GM19043 (cell line): ENCODE measurements around the gene LAMA3.

Experiments
- ATAC-seq: cut with Tn5 transposase; IDR thresholded peaks from one replicate; pipeline ENCODE4 v1.9.1; 2021; ENCODE audit warnings: low read depth; ENCODE audit not compliant: unreplicated experiment

LAMA3 gene

DNA sequence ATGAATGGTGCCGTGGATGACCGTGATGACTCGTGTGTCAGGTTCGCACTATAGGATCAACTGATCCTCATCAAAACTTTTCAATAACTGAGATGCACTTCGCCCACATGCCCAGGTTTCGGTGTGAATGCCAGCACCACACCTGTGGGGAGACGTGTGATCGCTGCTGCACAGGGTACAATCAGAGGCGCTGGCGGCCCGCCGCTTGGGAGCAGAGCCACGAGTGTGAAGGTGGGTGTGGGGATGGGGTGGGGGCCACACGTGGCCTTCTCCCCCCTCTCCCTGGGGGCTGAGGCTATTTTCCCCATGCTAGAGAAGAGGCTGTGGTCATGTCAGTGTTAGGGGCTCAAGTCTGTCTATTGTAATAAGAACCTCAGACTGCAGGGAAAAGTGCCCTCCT is 69.0 kb downstream of the LAMA3 start:
- ATAC-seq, result no peak

DNA sequence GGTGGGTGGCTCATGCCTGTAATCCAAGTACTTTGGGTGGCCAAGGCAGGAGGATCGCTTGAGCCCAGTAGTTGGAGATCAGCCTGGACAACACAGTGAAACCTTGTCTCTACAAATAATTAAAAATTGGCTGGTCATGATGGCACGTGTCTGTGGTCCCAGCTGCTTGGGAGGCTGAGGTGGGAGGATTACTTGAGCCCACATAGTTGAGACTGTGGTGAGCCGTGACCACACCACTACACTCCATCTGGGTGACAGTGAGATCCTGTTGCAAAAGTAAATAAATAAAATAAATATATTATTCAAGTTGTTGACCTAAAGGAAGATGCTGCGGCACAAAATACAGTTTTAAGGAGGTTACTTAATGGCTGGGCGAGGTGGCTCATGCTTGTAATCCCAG is 72.7 kb downstream of the LAMA3 start:
- no peak for ATAC-seq

DNA sequence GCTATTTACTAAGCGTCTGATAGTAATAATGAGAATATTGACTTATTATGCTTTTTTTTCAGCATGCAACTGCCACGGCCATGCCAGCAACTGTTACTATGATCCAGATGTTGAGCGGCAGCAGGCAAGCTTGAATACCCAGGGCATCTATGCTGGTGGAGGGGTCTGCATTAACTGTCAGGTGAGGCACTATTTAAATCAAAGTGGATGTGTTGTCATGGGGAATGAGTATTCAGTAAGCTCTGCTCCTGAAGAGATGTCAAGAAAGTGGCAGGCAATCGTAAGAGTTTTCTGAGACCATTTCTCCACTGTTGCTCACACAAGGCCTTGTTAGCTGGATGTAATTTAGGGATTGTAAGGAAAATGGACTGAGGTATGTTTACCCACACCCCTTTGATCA is 74.1 kb downstream of the LAMA3 start:
- ATAC-seq, result no peak

DNA sequence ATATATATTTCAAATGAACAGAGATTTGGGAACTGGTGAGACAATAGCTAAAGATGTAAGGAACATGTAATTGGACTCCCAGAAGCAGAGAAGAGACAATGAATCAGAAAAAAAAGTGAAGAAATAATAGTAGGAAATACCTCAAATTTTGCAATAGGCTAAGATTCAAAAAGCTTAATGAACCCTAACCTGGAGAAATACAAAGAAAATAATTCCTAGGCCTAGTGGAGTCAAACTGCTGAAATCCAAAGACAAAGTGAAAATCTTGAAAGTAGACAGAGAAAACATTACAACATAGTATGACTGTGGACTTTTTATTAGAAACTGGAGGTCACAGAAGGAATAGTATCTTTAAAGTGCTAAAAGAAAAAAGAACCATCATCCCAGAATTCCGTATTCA is 76.7 kb downstream of the LAMA3 start:
- ATAC-seq, result no peak

DNA sequence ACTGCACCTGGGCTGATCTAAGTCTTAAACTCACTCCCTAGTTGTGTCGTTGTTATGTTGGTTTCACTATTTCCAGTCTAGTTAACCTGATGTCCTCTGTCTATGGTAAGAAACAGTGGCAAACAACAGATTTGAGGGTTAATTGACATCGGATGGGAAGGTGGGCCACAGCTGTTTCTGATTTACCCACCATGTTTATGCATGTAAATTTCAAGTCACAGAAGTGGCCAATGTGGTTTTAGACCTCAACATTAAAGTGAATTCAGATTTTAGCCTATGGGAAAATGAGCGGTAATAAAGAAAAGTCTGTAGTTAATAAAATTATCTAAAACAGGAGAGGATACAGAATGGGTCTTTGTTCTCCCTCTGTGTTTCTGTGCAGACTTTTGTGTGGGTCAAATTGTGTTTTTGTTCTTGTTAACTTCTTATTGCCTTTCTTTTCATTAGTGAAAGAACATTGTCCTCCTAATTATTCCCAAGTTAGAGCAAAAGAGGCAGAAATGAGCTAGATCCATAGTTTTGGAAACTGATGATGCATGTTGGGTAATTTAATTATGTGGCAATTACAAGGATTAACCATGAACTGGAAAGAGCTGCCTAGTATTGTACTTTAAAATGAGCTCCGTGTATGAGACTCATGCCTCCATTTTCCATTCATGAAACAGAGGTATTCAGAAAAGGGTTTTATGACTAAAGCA is 83.2 kb downstream of the LAMA3 start:
- no peak for ATAC-seq

DNA sequence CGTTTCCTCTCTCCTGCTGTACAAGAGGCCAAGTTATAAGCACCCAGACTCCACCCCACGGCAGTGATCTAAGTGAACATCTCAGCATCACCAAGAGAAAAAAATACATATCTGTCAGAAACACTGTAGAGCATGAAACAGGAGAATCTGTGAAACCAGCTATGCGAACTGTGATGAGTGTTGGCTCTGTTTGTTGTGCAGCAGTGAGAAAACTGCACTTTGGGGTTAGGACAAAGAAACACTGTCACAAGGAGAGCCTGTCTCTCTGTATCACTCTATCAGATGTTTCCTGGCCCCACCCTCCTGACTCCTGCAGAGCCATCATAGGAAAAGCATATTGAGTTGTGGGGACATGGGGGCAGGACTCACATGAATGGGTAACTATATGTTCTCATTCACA is 87.1 kb downstream of the LAMA3 start:
- ATAC-seq, result no peak

DNA sequence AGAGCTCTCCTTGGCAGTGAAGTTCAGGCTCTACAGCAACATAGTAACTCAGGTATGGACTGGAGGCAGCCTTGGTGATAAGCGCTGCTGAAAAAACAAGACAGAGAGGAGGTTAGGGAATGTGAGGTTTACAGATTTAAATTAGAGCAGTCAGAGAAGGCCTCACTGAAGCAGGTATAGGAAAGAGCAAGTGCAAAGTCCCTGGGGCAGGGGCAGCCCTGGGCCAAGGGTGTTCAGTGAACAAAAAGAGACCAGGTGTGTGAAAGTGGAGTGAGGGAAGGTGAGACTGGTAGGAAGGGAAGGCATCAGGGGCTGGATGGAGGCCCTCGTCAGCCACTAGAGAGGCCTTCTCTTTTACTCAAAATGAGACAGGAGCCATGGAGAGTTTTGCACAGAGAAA is 89.6 kb downstream of the LAMA3 start:
- ATAC-seq, result no peak

DNA sequence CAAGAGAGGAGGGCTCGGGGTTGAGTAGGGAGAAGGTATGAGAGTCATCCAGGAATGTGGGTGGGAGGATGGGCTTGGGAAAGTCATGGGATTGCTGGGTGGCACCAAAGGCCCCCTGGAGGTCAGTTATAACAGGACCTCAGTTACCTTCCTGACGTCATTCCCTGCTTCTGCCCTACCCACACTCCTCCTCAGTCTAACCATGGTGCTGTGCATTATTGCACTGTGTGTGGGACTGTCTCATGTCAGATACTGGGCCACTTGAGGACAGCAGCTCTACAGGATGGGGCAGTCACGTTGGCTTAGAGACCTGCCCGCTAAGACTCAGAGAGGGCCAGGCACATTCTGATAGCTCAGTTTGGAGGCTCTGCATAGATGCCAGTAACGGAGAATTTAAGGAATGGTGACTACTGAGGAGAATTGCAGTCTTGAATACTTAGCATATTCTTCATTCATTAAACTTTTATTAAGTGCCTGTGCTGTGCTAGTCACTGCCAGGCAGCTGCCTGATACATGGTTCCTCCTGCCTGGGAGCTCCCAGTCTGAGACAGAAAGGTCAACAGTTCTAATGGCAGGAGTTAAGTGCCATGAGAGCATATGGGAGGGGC is 90.5 kb downstream of the LAMA3 start:
- ATAC-seq, result no peak

DNA sequence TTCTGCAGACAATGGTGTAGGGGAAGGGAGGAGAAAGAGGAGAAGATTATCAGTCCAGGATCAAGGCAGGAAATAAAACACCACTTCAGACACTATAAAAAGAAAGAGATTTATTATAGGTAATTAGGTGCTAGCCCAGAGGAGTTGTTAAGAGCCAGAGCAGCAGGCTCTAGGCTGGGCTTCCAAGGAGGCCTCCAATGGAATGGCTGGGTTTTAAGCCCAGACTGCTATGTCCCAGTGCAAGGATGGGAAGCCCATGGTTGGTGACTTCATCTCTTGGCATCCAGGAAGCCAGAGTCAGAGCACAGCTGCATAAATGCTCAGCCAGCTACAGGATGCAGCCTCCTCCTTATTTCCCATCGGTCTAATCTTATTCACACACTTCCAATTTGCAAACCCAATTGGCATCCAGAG is 95.6 kb downstream of the LAMA3 start:
- ATAC-seq, result no peak

DNA sequence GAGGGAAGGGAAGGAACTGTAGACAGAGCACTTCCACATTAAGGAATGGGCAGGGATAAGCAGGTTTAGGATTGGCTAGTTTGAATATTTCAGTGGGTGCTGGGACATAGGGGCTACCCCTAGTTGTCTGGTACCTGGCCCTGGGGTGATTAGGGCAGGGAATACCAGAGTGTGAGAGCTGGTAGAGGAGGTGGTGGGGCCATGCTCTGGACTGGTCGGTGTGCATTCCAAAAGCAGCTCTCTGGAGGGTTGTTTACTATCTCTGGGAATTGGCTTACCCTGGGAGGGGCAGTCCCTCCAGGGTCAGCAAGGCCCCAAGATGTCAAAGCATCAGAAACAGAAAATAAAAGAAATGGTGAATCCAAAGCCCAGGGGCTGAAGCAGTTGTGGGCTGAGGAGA is 103.8 kb downstream of the LAMA3 start:
- no peak for ATAC-seq

DNA sequence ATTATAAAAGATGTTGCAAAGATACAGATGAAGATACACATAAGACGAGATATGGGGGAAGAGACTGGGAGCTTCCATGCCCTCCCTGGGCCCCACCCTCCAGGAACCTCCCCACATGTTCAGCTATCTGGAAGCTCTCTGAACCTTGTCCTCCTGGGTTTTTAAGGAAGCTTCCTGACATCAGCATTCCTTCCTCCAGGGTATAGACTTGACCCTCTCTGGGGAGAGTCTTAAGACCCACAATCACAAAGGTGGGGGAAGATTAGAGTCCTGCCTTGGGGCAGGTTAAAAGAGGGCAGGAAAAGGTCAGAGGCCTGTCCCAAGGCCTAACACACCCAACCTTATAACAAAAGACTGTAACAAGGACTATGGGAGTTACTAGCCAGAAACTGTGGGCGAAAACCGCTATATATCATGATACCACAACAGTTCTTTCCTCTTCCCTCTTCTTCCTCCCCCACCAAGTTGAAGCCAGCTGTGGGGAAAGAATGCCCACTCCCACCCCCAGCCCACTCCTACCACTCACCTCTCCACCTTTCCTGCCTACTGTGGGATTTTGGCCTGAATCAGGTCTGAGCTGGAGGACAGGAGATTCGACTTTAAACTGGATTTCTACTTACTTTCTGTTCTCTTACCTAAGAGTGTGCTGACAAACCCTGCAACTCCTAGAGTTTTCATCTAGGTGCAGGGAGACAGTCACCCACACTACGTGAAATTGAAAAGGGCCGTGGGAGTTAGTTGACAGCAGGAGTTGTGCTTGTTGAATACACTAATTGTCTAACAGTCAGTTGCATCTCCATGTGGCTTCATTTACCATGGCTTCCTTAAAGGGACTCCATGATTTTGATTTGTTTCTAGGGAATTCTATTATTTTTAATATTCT is 105.0 kb downstream of the LAMA3 start:
- no peak for ATAC-seq

DNA sequence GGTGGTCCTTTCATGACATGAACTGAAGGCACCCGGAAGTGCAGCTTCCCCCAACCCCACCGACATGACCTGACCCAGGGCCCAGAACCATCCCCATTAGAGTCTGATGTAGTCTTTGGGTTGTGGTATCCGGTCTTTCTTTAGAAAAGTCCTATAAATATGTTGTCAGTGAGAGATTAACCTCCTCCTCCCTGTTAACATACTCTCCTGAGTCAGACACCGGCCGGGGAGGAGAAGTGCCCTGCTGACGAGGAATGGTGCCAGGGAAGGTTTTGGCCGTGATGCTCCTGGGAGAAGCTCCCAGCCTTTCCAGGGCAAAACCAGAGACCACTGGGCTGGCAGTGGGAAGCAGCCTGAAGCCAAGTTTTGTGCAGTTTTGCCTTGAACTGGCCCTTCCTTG is 109.0 kb downstream of the LAMA3 start:
- ATAC-seq, result no peak

DNA sequence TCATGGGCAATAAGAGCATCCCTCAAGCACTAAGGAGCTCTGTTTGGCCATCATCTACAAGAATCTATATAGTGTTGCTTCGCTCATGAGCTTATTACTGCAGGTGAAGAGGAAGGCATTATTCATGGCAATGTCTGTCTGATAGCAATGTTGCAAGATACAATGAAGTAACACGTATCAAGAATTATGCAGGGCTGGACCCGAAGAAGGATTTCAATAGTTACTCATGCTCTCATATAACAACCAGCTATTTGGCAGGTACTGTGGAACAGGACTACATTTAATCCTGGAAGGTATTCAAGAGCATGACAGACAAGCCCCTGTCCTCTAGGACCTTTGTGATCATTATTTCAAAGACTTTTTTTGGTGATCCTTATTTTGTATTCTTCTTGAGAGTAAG is 109.6 kb downstream of the LAMA3 start:
- ATAC-seq, result no peak

DNA sequence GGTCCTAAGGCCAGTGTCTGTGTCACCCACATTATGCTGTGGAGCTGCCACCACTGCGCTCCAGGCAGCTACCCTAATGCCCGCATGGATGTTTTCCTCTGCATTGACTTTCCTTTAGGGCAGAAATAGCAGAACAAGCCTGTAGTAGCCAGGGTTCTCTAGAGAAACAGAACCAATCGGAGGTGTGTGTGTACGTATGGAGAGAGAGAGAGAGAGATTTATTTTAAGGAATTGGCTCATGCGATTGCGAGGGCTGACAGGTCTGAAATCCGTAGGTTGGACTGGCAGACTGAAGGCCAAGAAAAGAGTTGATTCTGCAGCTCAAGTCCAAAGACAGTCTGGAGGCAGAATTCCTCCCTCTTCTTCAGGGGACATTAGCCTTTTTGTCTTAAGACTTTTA is 110.3 kb downstream of the LAMA3 start:
- ATAC-seq, result no peak

DNA sequence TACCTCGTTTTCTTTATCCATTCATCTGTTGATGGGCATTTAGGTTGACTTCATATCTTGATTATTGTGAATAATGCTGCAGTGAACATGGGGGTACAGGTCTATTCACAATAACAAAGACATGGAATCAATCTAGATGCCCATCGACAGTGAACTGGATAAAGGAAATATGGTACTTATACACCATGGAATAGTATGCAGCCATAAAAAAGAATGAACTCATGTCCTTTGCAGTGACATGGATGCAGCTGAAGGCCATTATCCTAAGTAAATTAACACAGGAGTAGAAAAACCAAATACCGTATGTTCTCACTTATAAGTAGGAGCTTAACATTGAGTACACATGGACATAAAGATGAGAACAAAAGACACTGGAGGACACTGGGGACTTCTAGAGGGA is 111.6 kb downstream of the LAMA3 start:
- no peak for ATAC-seq

DNA sequence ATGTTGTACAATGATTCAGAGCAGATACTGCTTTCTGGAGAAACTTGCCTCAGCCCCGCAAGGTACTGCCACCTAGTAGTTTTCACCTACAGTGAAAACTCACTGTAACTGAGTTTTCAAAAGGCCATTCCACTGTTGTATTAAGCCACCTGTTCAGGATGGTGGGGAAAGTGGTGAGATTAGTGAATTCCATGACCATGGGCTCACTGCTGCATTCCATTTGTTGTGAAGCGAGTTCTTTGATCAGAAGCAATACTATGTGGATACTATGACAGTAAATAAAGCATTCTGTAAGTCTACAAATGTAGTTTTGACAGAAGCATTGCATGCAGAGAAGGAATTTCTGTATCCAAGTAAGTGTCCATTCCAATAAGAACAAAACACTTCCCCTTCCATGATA is 113.6 kb downstream of the LAMA3 start:
- no peak for ATAC-seq

DNA sequence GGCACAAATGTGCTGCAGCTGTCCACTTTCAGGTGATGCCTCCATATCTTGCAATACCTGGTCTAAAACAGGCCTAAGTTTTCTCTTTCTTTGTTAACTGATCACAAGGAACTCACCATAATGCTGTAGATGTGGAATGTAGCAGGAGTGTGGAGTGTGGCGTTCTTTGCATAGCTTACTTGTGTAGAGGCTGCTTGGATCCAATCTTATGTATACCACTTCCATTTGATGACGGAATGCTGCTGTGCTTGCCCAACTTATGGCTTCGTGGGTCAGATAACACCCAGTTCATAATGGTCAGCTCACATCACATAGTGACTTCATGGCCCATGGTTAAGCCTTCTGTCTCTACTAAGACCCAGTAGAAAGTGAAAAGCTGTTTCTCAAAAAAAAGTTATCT is 114.5 kb downstream of the LAMA3 start:
- ATAC-seq, result no peak

DNA sequence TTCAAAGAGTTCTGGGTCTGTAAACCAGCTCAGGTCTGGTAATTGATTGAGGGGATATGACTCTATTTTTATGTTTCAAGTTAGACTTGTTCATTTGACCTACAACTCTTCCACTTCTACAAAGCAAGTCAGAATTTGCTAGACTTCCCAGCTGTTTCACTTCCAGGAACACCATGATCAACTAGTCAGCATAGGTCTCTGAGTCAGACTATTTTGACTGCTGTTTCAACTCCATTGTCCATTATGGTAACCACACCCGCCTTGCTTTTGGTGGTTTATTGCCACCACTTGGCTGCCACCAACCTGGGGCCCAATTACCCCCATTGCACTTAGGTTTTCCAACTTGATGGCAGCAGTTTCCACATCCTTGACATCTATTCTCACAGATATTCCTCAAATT is 116.6 kb downstream of the LAMA3 start:
- no peak for ATAC-seq

DNA sequence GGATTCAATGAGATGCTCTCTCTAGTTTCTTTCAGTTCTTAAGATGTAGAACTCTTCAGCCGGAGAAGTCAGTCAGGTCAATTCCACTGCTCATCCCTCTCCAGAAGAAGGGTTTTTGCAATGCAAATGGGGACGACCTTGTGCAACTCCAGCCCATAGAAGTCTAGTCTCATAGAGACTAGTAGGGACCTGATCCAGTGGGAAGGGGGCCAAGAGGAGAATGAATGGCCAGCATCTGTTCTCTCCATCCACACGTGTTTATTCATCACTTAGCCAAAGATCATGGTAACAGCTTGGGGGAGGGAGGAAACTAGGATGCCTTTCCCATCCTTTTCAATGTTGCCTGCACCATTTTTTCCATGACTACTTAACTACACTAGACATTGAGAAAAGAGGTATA is 120.2 kb downstream of the LAMA3 start:
- no peak for ATAC-seq

DNA sequence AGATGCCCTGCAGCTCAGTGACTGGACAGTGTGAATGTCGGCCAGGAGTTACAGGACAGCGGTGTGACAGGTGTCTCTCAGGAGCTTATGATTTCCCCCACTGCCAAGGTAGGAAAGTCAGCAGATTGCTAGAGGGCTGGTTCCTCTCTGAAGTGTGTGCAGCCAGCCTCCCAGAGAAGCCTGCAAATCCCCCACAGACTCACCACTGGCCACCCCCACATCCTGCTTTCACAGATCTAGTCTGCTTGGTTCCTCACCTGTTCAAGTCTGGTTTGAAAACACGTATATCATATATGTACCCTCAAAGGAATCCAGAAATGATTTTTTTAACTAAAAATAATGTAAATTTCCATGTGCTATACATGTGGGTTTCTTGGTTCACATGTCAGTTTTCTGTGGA is 121.1 kb downstream of the LAMA3 start:
- ATAC-seq, result peak; percentile 66

DNA sequence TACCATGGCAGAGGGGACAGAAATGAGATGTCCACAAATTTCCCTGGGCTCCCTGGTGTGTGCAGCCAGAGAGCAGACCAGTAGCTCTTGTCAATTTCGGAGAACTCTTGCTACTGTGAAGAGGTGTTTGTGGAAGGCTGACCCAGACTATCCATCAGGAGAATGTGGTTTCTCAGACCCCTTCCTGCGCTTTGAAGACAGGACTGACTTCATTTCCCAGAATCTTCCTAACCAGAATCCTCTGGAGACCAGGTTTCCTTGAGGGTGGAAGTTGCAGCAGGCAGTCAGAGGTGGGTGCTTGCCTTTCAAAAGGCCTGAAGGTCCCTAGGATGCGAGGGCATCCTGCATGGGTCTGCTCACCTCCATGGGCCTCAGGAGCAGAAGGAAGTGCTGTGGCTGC is 121.9 kb downstream of the LAMA3 start:
- ATAC-seq, result no peak
